Prostate gland (tissue), 2 donors: ENCODE measurements around the gene DCTN2. TPM values are rescaled to one million over a fixed set of nuclear protein-coding genes. Genes with fewer than 3 reads are reported as not detected.
"Not testable (repeated sequence)": the region's sequence is repeated elsewhere in the genome, so short reads cannot be mapped to it uniquely, and the experiment has no call there.

ENCODE experiments used
- DNase-seq: peaks from one replicate; pipeline ENCODE4 v3.0.0-alpha.2; 2019; ENCODE audit warnings: low spot score
- H3K27ac ChIP-seq, 2 donors: fragments of 200-600 bp; sonication (generic); 2 replicates each; pipeline ENCODE4 v1.5.1; 2017 to 2019
- H3K27me3 ChIP-seq: fragments of 200-600 bp; sonication (generic); replicated peaks from 2 replicates; pipeline ENCODE4 v1.5.1; 2019; ENCODE audit not compliant: insufficient read depth
- H3K36me3 ChIP-seq, 2 donors: fragments of 200-600 bp; sonication (generic); 1 replicate in 1 of 2; 2 replicates in 1 of 2; pipeline versions ENCODE4 v1.5.1 to v1.8.1; 2017 to 2019
- H3K4me1 ChIP-seq: fragments of 200-600 bp; sonication (generic); replicated peaks from 2 replicates; pipeline ENCODE4 v1.5.1; 2019
- H3K4me3 ChIP-seq, 2 donors: fragments of 200-600 bp; sonication (generic); 2 replicates each; pipeline ENCODE4 v1.5.1; 2017 to 2019
- H3K9me3 ChIP-seq: fragments of 200-600 bp; sonication (generic); 2 replicates; pipeline ENCODE4 v1.5.1; 2017
- CTCF ChIP-seq, 4 experiments: fragments of 200-600 bp in 2 of 4; fragments of 450-650 bp in 2 of 4; sonication (generic) in 2 of 4; IDR thresholded peaks; 1 replicate in 3 of 4; 2 replicates in 1 of 4; pipeline ENCODE4 v1.5.1; 2016 to 2019; ENCODE audit warnings: antibody characterized with exemption in 4 of 4, mild to moderate bottlenecking in 2 of 4, moderate library complexity in 2 of 4
- POLR2A ChIP-seq: fragments of 450-650 bp; IDR thresholded peaks from one replicate; pipeline ENCODE4 v1.6.1; 2016; ENCODE audit warnings: antibody characterized with exemption, mild to moderate bottlenecking
- POLR2AphosphoS5 ChIP-seq: sonication (generic); formaldehyde crosslinking; IDR thresholded peaks from one replicate; pipeline ENCODE4 v1.6.1; 2017; ENCODE audit warnings: antibody characterized with exemption
- WGBS: methylation state at CpG from one replicate; pipeline ENCODE4 v1.1.5; 2018; 5-methylcytosine and 5-hydroxymethylcytosine counted together
- intact Hi-C: fragments of 100-400 bp; cut with DNase I; formaldehyde crosslinking; loops from one replicate; pipeline ENCODE4 v1.14.2; 2022
- total RNA-seq, 2 donors: library from RNA; depleted of rRNA; stranded (reverse); fragments of >200 nt; gene quantifications; one replicate each; pipeline ENCODE4 v1.1.0, GENCODE V29; 2016

The DCTN2 gene
- total RNA-seq, 2 donors from 2014 or later: 131 to 157 TPM

- DNase-seq: no peak
- Histone ChIP-seq H3K4me3 (no peak overlapping the region), H3K9me3 (no peaks in the 10 kb centered on the region), H3K27me3 (no peaks in the 10 kb centered on the region), H3K27ac (no peak overlapping the region), H3K36me3 (no peaks in the 10 kb centered on the region), H3K4me1 (no peaks in the 10 kb centered on the region)
- intact Hi-C loops: no loop called here
- TF ChIP-seq CTCF (IDR thresholded peaks at IDR 0.05): no peak
- 87% methylated on average over 18 of the region's 18 CpGs for WGBS
Observed at GRCh38 chr12:57569858-57570257, 22.9 kb upstream of the DCTN2 start.

GRCh38 chr12:57568838-57569237, 21.8 kb upstream of the DCTN2 start:
- no peak overlapping the region for H3K4me3 ChIP-seq
- intact Hi-C loops: no loop called here
- no peaks in the 10 kb centered on the region for H3K36me3 ChIP-seq
- H3K9me3 ChIP-seq: no peaks in the 10 kb centered on the region
- H3K4me1 ChIP-seq: no peaks in the 10 kb centered on the region
- H3K27ac ChIP-seq: no peak overlapping the region
- no peak for DNase-seq
- H3K27me3 ChIP-seq: no peaks in the 10 kb centered on the region
- TF ChIP-seq CTCF (IDR thresholded peaks at IDR 0.05): no peak
- no peak for TF ChIP-seq POLR2A
- no peak for TF ChIP-seq POLR2AphosphoS5
- 78% methylated on average over 6 of the region's 6 CpGs for WGBS

- H3K27ac ChIP-seq: no peak overlapping the region
- H3K4me3 ChIP-seq: no peak overlapping the region
- no peaks in the 10 kb centered on the region for H3K4me1 ChIP-seq
- H3K27me3 ChIP-seq: no peaks in the 10 kb centered on the region
- TF ChIP-seq POLR2AphosphoS5 (no peak), CTCF (IDR thresholded peaks at IDR 0.05) (no peak), POLR2A (no peak)
- intact Hi-C loops: no loop called here
- WGBS: 89% methylated on average over 7 of the region's 7 CpGs
- DNase-seq: no peak
- H3K9me3 ChIP-seq: no peaks in the 10 kb centered on the region
- no peaks in the 10 kb centered on the region for H3K36me3 ChIP-seq
Observed at GRCh38 chr12:57564178-57564740, 17.3 kb upstream of the DCTN2 start.

GRCh38 chr12:57563358-57563757, 16.4 kb upstream of the DCTN2 start:
- intact Hi-C loops: no loop called here
- Histone ChIP-seq H3K9me3 (no peaks in the 10 kb centered on the region), H3K4me3 (no peak overlapping the region), H3K27me3 (no peaks in the 10 kb centered on the region), H3K36me3 (no peaks in the 10 kb centered on the region), H3K27ac (no peak overlapping the region), H3K4me1 (no peaks in the 10 kb centered on the region)
- WGBS: 68% methylated on average over 4 of the region's 4 CpGs
- no peak for DNase-seq
- TF ChIP-seq POLR2A: no peak
- TF ChIP-seq CTCF (IDR thresholded peaks at IDR 0.05): no peak
- TF ChIP-seq POLR2AphosphoS5: no peak

GRCh38 chr12:57561117-57561516, 14.1 kb upstream of the DCTN2 start:
- DNase-seq, H3K4me3 ChIP-seq, H3K4me1 ChIP-seq, intact Hi-C loops, H3K9me3 ChIP-seq, H3K36me3 ChIP-seq, H3K27ac ChIP-seq, H3K27me3 ChIP-seq: not testable (repeated sequence)
- 78% methylated on average over 1 of the region's 1 CpG for WGBS
